GM21723 (cell line): Measurements from ENCODE around the gene OR5B21.

Experiments
- ATAC-seq: cut with Tn5 transposase; IDR thresholded peaks from one replicate; pipeline ENCODE4 v1.9.1; 2021; ENCODE audit warnings: mild to moderate bottlenecking, moderate library complexity; ENCODE audit not compliant: unreplicated experiment

Gene OR5B21

DNA sequence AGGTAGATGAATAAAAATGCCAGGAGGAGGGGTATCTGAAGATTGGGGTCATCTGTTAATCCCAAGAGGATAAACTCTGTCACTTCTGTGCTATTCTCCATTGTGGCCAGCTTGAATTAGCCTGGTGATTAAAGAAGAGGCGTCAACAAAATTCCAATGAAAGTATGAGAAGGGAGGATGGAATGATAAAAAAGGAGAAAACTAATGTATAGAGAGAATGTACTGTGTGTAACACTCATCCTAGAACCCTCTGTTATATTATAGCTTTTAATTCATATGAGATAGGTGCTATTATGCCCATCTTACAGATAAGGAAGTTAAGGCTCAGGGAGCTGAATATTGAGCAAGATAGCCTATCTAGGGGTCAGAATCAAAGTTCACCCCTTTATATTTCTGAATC, at the start of gene OR5B21:
Gene OR5B21 (minus strand): TSS at position 101 of the 400 bp plus-strand sequence. CDS start 0 bp downstream, at position 101.
- ATAC-seq = no peak

- no peak for ATAC-seq
These were observed 41.7 kb upstream of the OR5B21 start for GRCh38 chr11:58549644-58550043.

DNA sequence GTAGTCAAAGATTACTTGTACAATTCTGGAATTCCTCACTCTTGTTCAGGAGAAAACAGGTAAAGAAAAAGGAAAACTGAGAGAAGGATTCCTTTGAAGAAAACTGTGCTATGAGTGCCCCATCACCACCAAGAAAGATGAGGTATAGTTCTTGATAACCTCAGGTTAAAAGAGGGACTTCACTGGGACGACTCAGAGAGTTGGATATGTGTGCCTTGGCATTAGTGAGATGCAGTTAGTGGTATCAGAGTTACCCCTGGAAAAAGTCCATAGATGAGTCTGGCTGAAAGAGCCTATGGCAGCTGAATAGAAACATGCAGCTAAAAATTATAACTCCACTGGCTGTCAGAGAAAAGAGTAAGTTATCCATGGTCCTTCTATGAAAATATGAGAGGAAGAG, 38.9 kb upstream of the OR5B21 start:
- ATAC-seq = no peak

DNA sequence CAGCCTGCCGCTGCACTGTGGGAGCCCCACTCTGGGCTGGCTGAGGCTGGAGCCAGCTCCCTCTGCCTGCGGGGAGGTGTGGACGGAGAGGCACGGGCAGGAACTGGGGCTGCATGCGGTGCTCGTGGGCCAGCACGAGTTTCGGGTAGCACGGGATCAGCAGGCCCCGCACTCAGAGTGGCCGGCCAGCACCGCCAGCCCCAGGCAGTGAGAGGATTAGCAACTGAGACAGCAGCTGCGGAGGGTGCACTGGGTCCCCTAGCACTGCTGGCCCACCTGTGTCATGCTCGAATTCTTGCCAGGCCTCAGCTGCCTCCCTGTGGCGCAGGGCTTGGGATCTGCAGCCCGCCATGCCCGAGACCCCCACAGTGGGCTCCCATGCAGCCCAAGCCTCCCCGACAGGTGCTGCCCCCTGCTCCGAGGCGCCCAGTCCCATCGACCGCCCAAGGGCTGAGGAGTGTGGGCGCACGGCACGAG, 24.0 kb upstream of the OR5B21 start:
- ATAC-seq = no peak

GRCh38 chr11:58530236-58530635, 22.3 kb upstream of the OR5B21 start:
- ATAC-seq = no peak

- ATAC-seq = no peak
These were observed 19.5 kb upstream of the OR5B21 start for GRCh38 chr11:58527429-58527828.

DNA sequence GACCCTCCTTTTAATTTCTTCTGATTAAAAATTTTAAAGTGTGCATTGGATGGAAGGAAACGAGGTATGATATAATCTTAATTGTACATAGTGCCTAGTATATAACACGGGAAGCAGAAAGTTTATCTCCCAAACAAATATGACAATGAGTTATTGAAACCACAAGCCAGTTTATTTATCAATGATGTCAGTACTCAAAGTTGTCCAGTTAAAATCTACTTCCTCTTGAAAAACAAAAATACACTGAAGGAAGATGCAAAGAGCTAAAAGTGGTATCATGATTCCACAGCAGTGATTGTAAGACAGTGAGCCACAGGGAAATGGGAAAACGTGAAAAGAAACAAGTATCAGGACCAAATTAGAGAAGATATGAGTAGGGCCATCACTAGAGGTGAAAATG, 18.8 kb upstream of the OR5B21 start:
- ATAC-seq = no peak

DNA sequence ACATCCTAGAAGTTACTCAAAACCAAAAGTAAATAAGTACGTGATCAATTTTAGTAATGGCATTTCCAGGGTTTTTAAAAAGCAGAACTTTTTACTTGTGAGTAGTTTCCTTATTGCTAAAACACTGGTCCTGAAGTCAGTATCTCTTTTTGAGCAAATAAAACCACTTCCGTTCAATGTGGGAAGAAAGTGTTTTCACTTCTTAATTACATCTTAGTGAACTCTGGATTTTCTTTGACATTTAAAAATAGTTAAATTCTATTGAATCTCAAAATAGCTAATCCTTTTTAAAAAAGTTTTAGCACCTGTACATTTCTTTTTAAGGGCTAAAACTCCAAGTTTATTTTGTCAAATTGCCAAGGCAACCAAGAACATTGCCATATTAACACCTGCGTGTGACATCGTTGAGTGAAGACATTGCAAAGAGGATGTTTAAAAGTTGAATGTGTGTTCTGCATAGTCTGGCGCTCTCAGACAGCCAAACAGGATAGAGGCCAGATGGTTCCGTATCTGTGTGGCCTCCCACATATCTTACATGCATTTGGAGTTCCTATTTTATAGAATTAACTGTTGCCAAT, 17.2 kb upstream of the OR5B21 start:
- peak; percentile 86 for ATAC-seq

GRCh38 chr11:58524232-58525036, 16.5 kb upstream of the OR5B21 start:
- peak; percentile 49 for ATAC-seq

GRCh38 chr11:58513747-58514367, 6.0 kb upstream of the OR5B21 start:
- ATAC-seq = peak; percentile 63

- ATAC-seq = no peak
These were observed 3.7 kb upstream of the OR5B21 start for GRCh38 chr11:58511636-58512035.

- no peak for ATAC-seq
These were observed 1.8 kb upstream of the OR5B21 start for GRCh38 chr11:58509748-58510147.

DNA sequence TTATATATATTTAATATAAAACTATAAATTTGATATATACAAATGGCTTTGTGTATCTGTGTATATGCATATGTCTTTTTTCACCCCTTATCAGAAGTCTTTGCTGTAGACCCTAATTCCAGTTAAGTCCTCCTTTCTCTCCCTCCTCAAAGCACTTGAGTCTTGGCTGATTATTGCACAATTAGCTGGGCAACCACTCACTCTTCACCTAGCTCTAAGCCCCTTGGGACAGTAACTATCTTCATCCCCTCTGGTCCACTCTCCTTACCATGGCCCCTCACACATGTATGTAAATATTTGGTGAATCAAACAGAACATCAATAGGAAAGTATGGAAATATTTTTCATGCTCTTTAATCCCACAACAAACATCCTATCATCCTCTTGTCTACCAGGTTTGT, 909 bp upstream of the OR5B21 start:
- ATAC-seq = no peak

DNA sequence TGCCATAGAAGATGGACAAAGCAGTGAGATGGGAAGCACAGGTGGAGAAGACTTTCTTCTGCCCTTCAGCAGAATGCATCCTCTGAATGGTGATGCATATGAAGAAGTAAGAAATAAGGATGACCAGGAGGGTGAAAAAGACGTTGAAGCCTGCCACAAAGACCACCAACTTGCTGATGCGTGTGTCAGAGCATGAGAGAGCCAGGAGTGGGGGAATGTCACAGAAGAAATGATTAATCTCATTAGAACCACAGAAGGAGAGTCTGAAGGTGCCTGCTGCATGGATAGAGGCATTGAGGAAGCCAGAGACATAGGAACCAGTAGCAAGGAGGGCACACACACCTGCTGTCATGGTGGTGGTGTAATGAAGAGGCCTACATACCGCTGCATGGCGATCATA, 550 bp downstream of the OR5B21 start:
- no peak for ATAC-seq

- peak; percentile 64 for ATAC-seq
These were observed 970 bp downstream of the OR5B21 start for GRCh38 chr11:58506935-58507334.

DNA sequence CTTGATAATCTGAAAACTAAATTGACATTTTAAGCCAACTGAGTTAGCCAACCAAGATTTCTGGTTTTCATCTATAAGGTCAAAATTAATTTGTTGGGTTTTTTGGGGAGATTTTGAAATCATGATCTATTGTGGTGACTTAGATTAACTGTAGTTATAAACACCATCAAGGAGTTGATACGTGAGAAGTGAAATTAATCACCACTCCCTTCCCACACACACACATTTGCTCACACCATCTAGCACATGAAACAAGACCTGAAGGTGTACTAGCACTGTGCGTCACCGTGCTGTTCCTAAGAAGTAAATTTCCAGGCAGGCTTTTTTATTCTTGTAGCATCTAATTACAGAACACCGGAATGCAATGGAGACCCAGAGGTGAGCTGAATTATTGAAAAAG, 2.1 kb downstream of the OR5B21 start:
- no peak for ATAC-seq

DNA sequence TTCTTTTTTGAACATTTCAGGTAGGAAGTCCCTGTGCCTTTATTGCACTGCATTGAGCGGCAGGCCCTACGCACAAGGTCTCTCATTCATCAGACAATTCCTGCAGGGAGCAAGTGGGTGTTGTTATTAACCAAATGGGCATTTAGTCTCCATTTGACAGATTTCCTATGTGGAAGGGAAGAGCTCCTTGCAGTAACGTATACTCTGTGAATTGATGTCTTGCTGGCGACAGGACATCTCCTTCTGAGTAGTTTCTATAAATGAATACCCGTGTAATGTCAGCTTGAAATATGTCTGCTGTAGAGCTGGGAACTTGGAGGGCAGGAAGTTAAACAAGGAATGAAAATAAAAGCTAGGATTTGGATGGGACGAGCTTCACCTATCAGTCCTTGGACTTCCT, 3.7 kb downstream of the OR5B21 start:
- no peak for ATAC-seq

GRCh38 chr11:58503361-58503856, 4.5 kb downstream of the OR5B21 start:
- ATAC-seq = peak; percentile 93

- no peak for ATAC-seq
These were observed 5.9 kb downstream of the OR5B21 start for GRCh38 chr11:58502004-58502403.

DNA sequence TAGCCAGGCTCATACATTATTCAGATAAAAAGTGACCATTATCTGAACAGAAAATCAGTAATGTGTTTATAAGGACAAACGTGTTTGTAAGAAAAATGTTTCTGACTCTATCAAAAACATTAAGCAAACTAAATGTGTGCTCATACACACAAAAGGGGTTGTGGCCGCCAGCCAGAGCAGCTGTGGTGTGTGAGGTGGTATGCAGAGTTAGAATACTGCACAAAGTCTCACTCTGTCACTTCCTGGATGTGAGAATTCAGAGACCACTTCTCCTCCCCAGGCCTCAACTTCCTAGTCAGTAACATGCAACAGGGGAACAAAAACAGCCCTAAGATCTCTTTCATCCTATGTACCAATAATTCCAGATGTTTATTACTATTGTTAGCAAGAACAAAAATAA, 9.4 kb downstream of the OR5B21 start:
- ATAC-seq = no peak

GRCh38 chr11:58497951-58498350, 10.0 kb downstream of the OR5B21 start:
- ATAC-seq = no peak

DNA sequence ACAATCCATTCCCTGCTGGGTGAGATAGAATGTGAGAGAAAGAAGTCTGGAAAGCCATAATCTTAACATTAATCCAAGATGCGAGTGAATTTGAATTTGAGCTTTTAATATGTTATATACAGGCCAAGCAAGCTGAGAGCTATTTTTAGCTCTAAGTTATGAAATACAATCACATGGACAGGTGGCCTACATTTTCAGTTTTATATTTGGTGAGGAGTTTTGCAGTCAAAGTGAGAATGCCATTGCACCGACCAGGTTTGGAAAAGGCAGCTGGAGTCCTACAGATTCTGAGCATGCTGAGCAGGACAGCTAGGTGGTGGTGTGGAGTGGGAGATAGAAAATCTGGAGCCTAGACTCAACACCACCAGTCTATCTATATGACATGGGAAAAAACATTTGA, 12.0 kb downstream of the OR5B21 start:
- ATAC-seq = peak; percentile 58
